Skin of body (tissue), 2 donors: ENCODE results near the gene USP46. TPM values are rescaled to one million over a fixed set of nuclear protein-coding genes. Genes with fewer than 3 reads are reported as not detected.

Experiments used
- DNase-seq: peaks from one replicate; lab custom pipeline; 2025; lab: John Stamatoyannopoulos, UW
- total RNA-seq: library from RNA; depleted of rRNA; stranded (reverse); fragments of >200 nt; gene quantifications from one replicate; pipeline ENCODE4 v1.2.3, GENCODE V29; 2014

USP46 gene
- total RNA-seq, 1 donor from 2014 or later = 15.3 TPM

- DNase-seq = no peak
Measured at GRCh38 chr4:52618795-52619590, 40.1 kb downstream of the USP46 start.

GRCh38 chr4:52617336-52618020 lies 41.6 kb downstream of the USP46 start:
- DNase-seq = no peak

DNA sequence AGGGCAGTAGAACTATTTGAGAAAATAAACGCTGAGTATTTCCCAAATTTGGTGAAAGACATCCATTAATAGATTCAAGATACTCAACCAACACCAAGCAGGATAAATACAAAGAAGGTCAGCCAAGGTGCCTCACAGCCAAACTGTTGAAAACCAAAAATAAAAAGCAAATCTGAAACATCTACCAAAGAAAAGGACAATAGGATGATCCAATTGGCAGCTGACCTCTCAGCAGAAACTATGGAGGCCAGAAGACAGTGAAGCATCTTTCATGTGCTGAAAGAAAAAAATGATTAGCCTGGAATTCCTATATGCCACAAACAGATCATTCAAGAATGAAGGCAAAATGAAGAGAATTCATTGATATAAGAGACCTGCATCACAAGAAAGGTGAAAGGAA lies 44.9 kb downstream of the USP46 start:
- no peak for DNase-seq

DNA sequence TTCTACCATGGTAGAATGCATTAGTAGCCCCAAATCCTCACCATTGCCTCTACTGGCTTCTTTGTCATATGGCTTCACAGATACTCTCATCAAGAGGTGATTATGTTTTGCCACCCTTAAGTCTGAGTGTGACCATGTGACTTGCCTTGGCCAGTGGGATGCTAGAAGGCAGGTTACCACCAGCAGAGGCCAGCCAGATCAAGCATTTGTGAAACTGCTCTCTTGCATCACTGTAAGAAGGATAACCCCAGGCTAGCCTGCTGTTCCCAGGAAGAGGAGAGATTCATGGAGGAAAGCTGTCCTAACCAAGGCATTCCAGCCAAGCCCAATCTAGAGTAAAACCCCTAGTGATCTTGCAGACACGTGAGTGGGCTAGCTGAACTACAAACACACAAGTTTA lies 46.8 kb downstream of the USP46 start:
- DNase-seq = no peak

GRCh38 chr4:52611030-52611555 lies 48.0 kb downstream of the USP46 start:
- DNase-seq = no peak

- DNase-seq = no peak
Measured at GRCh38 chr4:52606726-52607125, 52.4 kb downstream of the USP46 start.

GRCh38 chr4:52606040-52606439 lies 53.1 kb downstream of the USP46 start:
- DNase-seq = no peak

- no peak for DNase-seq
Measured at GRCh38 chr4:52604215-52604614, 54.9 kb downstream of the USP46 start.

- DNase-seq = no peak
Measured at GRCh38 chr4:52600275-52600674, 58.8 kb downstream of the USP46 start.

DNA sequence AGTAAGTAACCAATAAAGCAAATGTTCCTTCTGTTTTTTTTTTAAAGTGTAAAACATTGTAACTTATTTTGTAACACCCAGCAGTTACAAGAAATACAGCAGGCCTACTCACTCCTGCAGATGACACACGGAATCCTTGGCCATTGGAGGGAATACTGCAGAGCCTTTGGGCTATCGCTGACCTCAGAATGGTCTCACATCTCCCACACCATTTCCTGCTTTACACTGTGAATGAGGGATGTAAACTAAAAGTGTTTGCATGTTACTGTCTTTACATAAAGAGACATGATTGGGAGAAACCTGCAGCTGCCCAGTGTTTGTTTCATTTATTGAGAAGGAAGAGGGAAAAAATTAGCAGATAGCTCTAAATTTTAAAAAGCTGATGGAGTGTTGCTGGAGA lies 64.1 kb downstream of the USP46 start:
- no peak for DNase-seq

- DNase-seq = no peak
Measured at GRCh38 chr4:52592287-52592686, 66.8 kb downstream of the USP46 start.

GRCh38 chr4:52588771-52589591 lies 70.1 kb downstream of the USP46 start:
- no peak for DNase-seq

- DNase-seq = no peak
Measured at GRCh38 chr4:52588097-52588496, 71.0 kb downstream of the USP46 start.

DNA sequence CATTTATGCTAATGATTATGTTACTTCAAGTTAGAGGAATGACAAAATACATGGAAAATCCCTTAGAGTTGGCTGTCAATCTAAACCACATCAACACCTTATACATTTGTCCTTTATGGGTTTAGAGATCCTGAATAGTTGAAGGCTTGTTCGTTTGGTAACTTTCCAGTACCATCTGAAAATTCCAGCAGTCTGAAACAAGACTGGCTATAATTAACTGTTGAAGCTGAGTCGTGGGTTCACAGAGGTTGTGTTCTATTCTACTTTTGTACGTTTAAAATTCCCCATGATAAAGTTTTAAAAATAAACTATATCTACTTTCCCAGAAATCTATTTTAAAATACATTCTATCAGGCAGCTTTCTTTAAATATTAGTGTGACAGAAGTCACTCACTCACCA lies 73.0 kb downstream of the USP46 start:
- no peak for DNase-seq

DNA sequence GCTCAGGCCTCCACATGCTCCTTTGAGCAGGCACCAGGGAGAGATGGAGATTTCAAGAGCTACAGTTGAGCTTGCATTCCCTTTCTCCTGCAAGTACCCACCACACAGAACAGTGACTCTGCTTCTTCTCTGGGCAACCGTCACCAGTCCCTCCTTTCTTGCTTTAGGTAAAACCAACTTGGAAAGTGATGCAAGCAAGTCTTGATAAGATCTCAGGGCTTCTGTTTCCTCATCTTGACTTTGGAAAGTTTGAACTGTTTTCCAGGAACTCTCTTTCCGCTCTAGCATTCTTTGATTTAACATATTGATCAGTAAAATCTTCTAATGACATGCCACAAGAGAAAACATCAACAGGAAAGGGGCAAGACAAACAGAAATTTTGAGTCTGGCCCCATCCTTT lies 73.7 kb downstream of the USP46 start:
- DNase-seq = no peak

DNA sequence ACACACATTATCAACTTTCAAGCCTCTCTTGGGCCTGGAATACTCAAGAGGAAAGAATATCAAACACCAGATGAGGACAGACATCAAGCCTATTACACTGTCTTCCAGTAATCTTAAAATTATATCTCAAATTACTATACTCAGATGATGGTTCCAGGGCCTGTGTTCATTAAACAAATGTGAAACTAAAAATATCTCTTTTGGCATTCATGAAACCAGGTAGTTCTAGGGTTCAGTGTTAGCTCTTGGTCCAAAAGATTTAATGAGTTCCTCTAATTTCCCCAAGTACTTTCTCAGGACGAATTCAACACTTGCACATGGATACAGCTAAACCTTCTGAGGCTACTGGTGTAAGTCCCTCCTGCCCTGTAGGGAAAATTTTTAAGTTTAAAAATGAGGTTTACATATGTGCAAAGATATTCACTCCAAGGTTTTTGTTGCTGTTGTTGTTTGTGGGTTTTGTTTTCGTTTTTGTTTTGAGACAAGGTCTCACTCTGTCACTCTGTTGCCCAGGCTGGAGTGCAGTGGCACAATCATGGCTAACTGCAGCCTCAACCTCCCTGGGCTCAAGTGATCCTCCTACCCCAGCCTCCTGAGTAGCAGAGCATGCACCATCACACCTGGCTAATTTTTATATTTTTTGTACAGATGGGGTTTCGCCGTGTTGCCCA lies 79.4 kb downstream of the USP46 start:
- DNase-seq = no peak

GRCh38 chr4:52578951-52579350 lies 80.2 kb downstream of the USP46 start:
- no peak for DNase-seq

GRCh38 chr4:52577624-52577962 lies 81.5 kb downstream of the USP46 start:
- DNase-seq = no peak

DNA sequence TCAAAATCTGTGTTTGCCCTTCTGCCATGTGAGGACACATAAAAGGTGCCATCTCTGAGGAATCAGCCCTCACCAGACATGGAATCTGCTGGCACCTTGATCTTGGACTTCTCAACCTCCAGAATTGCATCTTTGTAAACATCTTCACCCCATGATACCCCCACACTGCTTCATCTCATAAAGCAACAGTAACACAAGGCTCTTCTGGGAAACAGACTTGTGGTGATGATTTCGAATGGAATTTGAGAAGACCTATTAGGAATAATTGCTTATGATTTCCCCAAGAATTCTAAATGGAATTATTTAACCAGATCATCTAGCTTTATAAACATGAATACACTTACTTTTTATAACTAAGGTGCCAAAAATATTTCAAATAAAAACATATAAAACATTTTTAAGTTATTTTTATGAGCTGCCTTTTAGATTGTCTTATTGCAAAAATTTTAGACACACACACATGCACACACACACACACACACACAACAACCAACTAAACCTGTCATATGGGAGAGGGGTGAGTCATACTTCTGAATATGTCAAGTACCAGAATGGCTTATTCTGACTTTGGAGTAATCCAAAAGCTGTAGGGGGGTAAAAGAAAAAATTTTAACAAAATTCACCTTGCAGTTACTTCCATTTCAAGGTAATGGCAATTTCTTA lies 82.0 kb downstream of the USP46 start:
- DNase-seq = no peak

DNA sequence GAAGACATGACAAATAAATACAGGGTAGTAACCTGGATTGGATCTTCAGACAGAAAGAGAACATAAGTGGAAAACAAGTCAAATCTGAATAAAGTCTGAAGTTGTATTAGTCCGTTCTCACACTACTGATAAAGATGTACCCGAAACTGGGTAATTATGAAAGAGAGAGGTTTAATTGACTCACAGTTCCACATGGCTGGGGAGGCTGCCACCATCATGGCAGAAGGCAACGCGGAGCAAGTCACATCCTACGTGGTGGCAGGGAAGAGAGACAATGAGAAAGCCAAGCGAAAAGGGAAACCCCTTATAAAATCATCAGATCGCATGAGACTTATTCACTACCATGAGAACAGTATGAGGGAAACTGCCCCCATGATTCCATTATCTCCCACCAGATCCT lies 82.8 kb downstream of the USP46 start:
- no peak for DNase-seq

DNA sequence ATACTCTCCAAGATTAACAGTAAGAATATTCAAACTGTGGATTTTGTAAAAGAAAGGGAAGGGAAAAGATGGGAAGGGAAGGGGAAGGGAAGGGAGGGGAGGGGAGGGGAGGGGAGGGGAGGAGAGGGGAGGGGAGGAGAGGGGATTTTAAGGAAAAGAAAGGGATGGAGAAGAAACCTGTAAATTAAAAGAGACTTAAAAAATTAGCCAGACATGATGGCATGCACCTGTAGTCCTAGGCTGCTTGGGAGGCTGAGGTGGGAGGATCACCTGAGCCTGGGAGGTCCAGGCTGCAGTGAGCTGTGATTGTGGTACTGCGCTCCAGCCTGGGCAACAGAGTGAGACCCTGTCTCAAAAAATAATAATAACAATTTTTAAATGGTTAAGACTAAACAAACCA lies 83.7 kb downstream of the USP46 start:
- DNase-seq = no peak
